Measurements from ENCODE around the gene PEX10. TPM values are rescaled to one million over a fixed set of nuclear protein-coding genes. Genes with fewer than 3 reads are reported as not detected.

The PEX10 gene
- total RNA-seq, 6 experiments from 2014 or later = 7.4 to 24.3 (median 10.5) TPM

DNA sequence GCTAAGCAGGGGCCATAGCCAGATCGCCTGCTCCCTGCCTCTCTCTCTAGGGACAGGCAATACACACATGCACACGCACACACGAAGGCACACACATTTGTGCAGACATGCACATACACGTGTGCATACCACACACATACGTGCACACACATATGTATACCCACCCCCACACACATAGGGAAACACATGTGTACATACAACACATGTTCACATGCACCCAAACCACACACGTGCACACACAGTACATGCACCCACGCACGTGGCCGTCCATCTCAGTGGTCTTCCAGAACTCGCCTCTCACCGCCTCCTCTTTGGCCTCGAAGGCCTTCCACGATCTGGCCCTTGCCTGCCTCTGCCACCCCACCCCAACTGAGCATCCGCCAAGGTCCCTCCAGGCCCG, 25.3 kb upstream of the PEX10 start:
- intact Hi-C loops (cut with DNase I) = loop anchor here in 1 of 2 donors (10.0 kb wide), 1 partner anchor 167 kb away; no protein-coding TSS in a partner anchor
- ATAC-seq (no peak), DNase-seq (no peak)
- no peak overlapping the region for H3K27ac ChIP-seq
- H3K4me3 ChIP-seq = no peak overlapping the region
- H3K9me3 ChIP-seq = no peaks in the 10 kb centered on the region
- TF ChIP-seq, protein P1, sequence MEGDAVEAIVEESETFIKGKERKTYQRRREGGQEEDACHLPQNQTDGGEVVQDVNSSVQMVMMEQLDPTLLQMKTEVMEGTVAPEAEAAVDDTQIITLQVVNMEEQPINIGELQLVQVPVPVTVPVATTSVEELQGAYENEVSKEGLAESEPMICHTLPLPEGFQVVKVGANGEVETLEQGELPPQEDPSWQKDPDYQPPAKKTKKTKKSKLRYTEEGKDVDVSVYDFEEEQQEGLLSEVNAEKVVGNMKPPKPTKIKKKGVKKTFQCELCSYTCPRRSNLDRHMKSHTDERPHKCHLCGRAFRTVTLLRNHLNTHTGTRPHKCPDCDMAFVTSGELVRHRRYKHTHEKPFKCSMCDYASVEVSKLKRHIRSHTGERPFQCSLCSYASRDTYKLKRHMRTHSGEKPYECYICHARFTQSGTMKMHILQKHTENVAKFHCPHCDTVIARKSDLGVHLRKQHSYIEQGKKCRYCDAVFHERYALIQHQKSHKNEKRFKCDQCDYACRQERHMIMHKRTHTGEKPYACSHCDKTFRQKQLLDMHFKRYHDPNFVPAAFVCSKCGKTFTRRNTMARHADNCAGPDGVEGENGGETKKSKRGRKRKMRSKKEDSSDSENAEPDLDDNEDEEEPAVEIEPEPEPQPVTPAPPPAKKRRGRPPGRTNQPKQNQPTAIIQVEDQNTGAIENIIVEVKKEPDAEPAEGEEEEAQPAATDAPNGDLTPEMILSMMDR (IDR thresholded peaks at IDR 0.05) = no peak
- no peak for TF ChIP-seq POLR2A (IDR thresholded peaks at IDR 0.05)
- H3K27me3 ChIP-seq = peaks cover 0 to 2% of the 10 kb centered on the region in 2 donors
- H3K4me1 ChIP-seq = no peaks in the 10 kb centered on the region
- no peaks in the 10 kb centered on the region for H3K36me3 ChIP-seq
- 66% methylated on average over 13 of the region's 15 CpGs for WGBS (ENCODE audit: insufficient coverage, low coverage, low lambda C conversion rate, missing lambda C conversion rate)

DNA sequence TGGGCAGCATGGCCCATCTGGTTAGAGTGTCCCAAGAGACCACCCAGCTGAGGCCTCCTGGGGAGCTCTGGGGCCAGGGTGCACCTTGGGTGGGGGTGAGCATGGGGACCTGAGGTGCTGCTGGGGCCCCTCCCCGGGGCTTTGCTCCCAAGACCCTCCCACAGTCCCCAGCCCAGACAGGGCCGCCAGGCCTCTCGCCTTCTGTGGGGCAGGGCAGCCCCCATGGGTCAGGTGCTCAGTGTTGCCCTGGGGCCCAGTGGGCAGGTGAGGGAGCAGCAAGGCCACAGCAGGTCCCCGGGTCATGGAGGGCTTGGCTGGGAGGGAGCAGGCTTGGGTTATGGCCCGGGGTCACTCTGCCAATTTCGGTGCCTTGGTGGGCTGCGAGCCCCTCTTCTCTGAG, 24.5 kb upstream of the PEX10 start:
- no peak for DNase-seq
- intact Hi-C loops (cut with DNase I) = loop anchor here in 1 of 2 donors (10.0 kb wide), 1 partner anchor 168 kb away; no protein-coding TSS in a partner anchor
- no peak overlapping the region for H3K4me3 ChIP-seq
- no peak for ATAC-seq
- H3K36me3 ChIP-seq = no peaks in the 10 kb centered on the region
- 40% methylated on average over 1 of the region's 7 CpGs for WGBS (ENCODE audit: insufficient coverage, low coverage, low lambda C conversion rate, missing lambda C conversion rate)
- no peaks in the 10 kb centered on the region for H3K4me1 ChIP-seq
- H3K9me3 ChIP-seq = no peaks in the 10 kb centered on the region
- no peak overlapping the region for H3K27ac ChIP-seq
- no peaks in the 10 kb centered on the region for H3K27me3 ChIP-seq
- TF ChIP-seq POLR2A (IDR thresholded peaks at IDR 0.05) = no peak
- TF ChIP-seq, protein P1 (IDR thresholded peaks at IDR 0.05) = no peak

DNA sequence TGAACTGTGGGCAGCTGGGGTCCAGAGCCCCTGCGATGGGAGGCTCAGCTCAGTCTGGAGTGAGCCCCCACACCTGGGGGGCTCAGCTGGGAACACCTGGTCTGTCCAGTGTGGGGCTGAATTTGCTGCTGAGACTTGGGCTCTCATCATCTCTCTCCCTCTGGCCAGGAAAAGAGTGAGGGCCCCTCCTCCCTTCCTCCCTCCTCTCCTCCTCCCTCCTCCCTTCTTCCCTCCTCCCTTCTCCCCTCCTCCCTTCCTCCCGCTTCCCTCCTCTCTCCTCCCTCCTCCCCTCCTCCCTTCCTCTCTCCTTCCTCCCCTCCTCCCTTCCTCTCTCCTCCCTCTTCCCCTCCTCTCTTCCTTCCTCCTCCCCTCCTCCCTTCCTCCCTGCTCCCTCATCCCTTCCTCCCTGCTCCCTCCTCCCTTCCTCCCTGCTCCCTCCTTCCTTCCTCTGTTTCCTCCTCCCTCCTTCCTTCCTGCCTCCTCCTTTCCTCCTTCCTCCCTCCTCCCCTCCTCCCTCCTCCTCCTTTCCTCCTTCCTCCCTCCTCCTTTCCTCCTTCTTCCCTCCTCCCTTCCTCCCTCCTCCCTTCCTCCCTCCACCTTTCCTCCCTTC, 23.5 kb upstream of the PEX10 start:
- intact Hi-C loops (cut with DNase I) = loop anchor here in 1 of 2 donors (10.0 kb wide), 1 partner anchor 169 kb away; no protein-coding TSS in a partner anchor
- no peak overlapping the region for H3K4me3 ChIP-seq
- H3K27ac ChIP-seq = no peak overlapping the region
- no peaks in the 10 kb centered on the region for H3K36me3 ChIP-seq
- TF ChIP-seq POLR2A (IDR thresholded peaks at IDR 0.05) = no peak
- TF ChIP-seq, protein P1 (IDR thresholded peaks at IDR 0.05) = no peak
- H3K4me1 ChIP-seq = no peaks in the 10 kb centered on the region
- H3K27me3 ChIP-seq = no peaks in the 10 kb centered on the region
- H3K9me3 ChIP-seq = no peaks in the 10 kb centered on the region
- no peak for ATAC-seq
- DNase-seq = no peak
- WGBS (ENCODE audit: insufficient coverage, low coverage, low lambda C conversion rate, missing lambda C conversion rate) = 55% methylated on average over 1 of the region's 2 CpGs

DNA sequence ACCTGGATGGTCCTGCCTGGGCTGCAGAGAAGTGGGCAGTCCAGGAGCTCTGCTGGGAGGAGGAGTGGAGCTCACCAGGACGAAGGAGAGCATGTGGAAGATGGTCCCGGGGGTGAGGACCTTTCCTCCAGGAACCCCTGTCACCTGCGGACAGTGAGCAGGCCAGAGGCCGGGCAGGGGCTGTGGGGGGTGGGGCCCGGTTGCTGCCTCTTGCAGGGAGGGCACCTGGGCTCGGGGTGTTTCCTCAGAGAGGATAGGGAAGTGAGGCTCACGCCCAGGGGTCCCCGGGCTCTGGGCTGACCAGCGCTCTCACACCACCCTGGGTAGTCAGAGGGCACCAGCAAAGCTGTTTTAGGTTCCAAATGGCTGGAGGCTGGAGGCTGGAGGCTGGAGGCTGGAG, 22.7 kb upstream of the PEX10 start:
- ATAC-seq = no peak

DNA sequence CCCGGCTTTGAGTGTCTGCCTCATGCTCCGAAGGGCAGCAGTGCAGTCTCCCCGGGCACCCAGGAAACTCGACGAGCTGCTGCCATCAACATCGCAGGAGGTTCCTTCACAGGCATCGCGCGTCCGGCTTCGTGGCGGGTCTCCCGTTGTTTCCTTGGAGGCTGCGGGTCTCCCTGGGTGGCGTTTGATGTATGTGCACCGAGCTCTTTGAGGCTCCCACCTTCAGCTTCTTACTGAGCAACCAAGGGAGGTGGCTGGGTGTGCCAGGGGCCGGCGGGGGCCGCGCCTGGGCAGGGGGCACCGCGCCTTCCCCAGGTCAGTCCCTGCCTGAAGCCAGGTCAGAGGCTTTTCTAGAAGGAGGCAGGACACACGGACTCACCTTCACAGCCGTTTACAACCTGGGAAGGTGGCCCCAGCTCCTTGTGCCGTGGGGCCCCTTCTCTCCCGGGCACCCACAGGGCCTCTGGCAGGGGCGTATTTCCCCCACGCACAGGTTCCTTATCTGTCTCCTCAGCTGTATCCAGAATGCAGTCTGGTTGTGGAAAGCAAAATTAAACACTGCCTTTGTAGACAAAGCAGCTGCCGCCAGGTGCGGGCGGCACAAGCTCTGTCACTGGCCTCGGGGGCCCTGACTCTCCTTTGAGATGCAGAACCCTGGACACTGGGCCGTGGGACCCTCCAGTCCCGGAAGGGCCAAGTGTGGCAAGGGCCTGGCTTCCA, 21.7 kb upstream of the PEX10 start:
- Histone ChIP-seq H3K27ac (no peak overlapping the region), H3K36me3 (no peaks in the 10 kb centered on the region), H3K27me3 (no peaks in the 10 kb centered on the region), H3K4me1 (no peaks in the 10 kb centered on the region), H3K4me3 (no peak overlapping the region), H3K9me3 (no peaks in the 10 kb centered on the region)
- TF ChIP-seq, protein P1 (IDR thresholded peaks at IDR 0.05) = no peak
- TF ChIP-seq POLR2A (IDR thresholded peaks at IDR 0.05) = no peak
- ATAC-seq (no peak), DNase-seq (no peak)
- intact Hi-C loops (cut with DNase I) = loop anchor here in 1 of 2 donors (10.0 kb wide), 1 partner anchor 171 kb away; no protein-coding TSS in a partner anchor
- 7% methylated on average over 3 of the region's 34 CpGs for WGBS (ENCODE audit: insufficient coverage, low coverage, low lambda C conversion rate, missing lambda C conversion rate)

More for the DNA sequence above, 22.7 kb upstream of the PEX10 start:
- TF ChIP-seq POLR2A (IDR thresholded peaks at IDR 0.05) = no peak
- DNase-seq = no peak
- intact Hi-C loops (cut with DNase I) = loop anchor here in 1 of 2 donors (10.0 kb wide), 1 partner anchor 170 kb away; no protein-coding TSS in a partner anchor
- no peaks in the 10 kb centered on the region for H3K27me3 ChIP-seq
- H3K4me1 ChIP-seq = no peaks in the 10 kb centered on the region
- H3K36me3 ChIP-seq = no peaks in the 10 kb centered on the region
- no peaks in the 10 kb centered on the region for H3K9me3 ChIP-seq
- no peak overlapping the region for H3K27ac ChIP-seq
- no peak overlapping the region for H3K4me3 ChIP-seq
- no CpG with 5 or more reads among the region's 9 CpGs for WGBS (ENCODE audit: insufficient coverage, low coverage, low lambda C conversion rate, missing lambda C conversion rate)
